ENCODE data around the gene WDR26.

DNA sequence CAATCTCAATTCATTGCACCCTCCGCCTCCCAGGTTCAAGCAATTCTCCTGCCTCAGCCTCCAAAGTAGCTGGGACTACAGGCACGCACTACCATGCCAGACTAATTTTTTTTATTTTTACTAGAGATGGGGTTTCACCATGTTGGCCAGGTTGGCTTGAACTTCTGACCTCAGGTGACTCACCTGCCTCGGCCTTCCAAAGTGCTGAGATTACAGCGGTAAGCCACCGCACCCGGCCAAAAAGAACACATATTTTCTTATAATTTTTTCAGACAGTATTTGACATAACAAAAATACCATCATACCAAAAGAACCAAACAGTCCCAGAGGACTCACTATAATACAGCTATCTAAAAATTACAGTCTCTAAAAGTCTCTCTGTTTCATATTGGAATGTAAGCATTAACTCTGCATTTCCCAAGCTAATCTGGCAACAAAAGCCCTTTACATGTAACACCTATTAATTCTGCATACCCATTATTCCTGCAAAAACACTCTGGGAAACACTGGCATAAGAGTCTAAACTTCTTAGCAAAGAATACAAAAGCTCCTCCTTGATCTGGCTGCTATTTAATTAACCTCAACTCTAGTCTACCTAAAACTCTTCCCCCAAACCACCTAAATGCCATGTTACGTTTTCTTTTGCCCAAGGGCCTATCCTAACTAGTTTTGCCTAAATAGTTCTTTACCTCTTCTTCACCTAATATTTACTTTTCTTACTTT is 26.9 kb downstream of the WDR26 start:
- TF ChIP-seq LEF1 (IDR thresholded peaks at IDR 0.05; ENCODE audit: borderline replicate concordance) (no peak), ZNF384 (IDR thresholded peaks at IDR 0.05) (no peak)

All from HEK293T (cell line).